HFF-Myc (cell line): ENCODE data around the gene KRT17.

Experiments
- DNase-seq: peaks from one replicate; pipeline ENCODE4 v3.0.0-alpha.2; 2011; ENCODE audit warnings: low read depth; ENCODE audit errors: extremely low read depth
- H3K4me3 ChIP-seq: replicated peaks from 2 replicates; pipeline ENCODE4 v1.5.1; 2011; ENCODE audit warnings: low read depth, mild to moderate bottlenecking, control low read depth, low read length
- CTCF ChIP-seq: IDR thresholded peaks from 2 replicates; pipeline ENCODE4 v1.5.1; 2012; ENCODE audit warnings: mild to moderate bottlenecking, low read depth, low read length, control low read depth; ENCODE audit errors: missing control alignments

KRT17 gene

GRCh38 chr17:41653421-41653820 lies 29.0 kb upstream of the KRT17 start:
- H3K4me3 ChIP-seq = no peak overlapping the region
- TF ChIP-seq CTCF = no peak
- no peak for DNase-seq

GRCh38 chr17:41652461-41652970 lies 28.1 kb upstream of the KRT17 start:
- no peak overlapping the region for H3K4me3 ChIP-seq
- TF ChIP-seq CTCF = no peak
- no peak for DNase-seq

- DNase-seq = no peak
- no peak overlapping the region for H3K4me3 ChIP-seq
- no peak for TF ChIP-seq CTCF
Observed at GRCh38 chr17:41651625-41652460, 27.5 kb upstream of the KRT17 start.

- no peak for TF ChIP-seq CTCF
Observed at GRCh38 chr17:41650794-41651624, 26.6 kb upstream of the KRT17 start.

GRCh38 chr17:41649923-41650519 lies 25.6 kb upstream of the KRT17 start:
- H3K4me3 ChIP-seq = no peak overlapping the region
- no peak for TF ChIP-seq CTCF
- DNase-seq = no peak

More at GRCh38 chr17:41650794-41651624, 26.6 kb upstream of the KRT17 start:
- H3K4me3 ChIP-seq = no peak overlapping the region
- DNase-seq = no peak

GRCh38 chr17:41648411-41649195 lies 24.2 kb upstream of the KRT17 start:
- peak overlapping the region; percentile 34 for H3K4me3 ChIP-seq
- DNase-seq = no peak
- peak; percentile 98 for TF ChIP-seq CTCF
